Glomerular endothelial cell (primary cell): ENCODE results near the gene POLG2. TPM values are rescaled to one million over a fixed set of nuclear protein-coding genes. Genes with fewer than 3 reads are reported as not detected.
"Not testable (repeated sequence)": the region's sequence is repeated elsewhere in the genome, so short reads cannot be mapped to it uniquely, and the experiment has no call there.

Source experiments
- DNase-seq: peaks from one replicate; pipeline ENCODE4 v3.0.0-alpha.2; 2011; ENCODE audit warnings: low read depth, low spot score; ENCODE audit errors: extremely low read depth
- total RNA-seq: library from RNA; depleted of rRNA; stranded (reverse); fragments of >200 nt; gene quantifications from 2 replicates; pipeline ENCODE4 v1.2.3, GENCODE V29; 2015

Gene POLG2
- total RNA-seq, 1 donor from 2014 or later = 6.0 TPM

DNA sequence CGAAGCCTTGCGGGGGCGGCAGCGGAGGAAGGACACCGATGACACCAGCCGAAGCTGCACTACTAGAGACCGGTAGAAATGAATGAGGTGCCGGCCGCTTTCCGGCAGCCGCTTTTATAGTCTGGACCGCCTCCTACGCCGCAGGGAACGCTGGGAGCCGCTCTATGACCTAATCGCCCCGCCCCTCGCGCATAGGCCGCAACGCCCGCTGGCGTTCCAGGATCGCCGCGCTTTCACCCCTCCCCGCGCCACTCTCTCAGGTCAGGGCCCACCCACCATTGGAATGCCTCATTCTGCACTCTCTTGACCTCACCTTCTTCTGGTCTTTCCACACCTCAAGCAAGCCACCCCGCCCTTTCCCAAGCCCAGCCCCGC is 9.3 kb upstream of the POLG2 start, which contains the start of gene DDX5:
Gene DDX5 (minus strand): TSS at position 89 of the 375 bp plus-strand sequence. CDS start 170 bp downstream, outside the sequence.
- peak; percentile 79 for DNase-seq

DNA sequence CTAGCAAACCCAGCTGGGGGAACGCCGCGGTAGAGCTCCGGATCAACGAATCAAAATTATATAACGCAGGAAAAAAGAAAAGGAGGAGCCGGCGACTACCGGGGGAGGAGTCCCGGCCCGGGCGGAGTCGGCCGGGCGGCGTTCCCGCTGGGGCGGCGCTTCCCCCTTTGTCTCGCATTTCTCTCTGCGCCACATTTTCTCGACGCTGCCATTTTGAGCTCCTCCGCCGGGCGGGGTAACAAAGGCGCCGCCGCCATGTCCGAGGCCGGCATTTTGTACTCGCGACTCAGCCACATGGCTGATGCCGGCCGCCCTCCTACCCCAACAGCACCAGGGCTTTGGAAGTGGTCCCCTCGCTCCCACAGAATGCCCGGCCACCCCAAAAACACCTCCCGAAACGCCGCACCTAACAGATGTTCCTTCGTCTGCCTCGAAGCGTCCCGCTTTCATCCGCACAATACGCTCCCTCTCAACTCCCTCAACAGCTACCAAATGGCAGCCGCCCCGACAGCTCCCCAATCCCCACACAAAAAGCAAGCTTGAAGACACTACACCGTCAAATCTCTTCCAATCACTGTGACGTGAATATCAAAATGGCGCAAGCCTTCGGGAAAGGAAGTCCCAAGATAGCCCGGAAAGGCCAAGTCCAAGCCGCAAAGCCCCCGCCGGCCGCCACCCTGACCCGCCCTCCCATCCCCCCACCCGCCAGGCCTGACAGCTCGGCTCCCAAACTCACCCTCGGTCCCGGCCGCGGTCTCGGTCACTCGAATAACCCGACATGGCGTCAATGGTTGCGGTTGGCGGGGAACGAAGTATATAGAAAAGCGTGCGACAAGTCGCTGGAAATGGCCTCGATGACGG is 8.7 kb upstream of the POLG2 start:
- DNase-seq = no peak

DNA sequence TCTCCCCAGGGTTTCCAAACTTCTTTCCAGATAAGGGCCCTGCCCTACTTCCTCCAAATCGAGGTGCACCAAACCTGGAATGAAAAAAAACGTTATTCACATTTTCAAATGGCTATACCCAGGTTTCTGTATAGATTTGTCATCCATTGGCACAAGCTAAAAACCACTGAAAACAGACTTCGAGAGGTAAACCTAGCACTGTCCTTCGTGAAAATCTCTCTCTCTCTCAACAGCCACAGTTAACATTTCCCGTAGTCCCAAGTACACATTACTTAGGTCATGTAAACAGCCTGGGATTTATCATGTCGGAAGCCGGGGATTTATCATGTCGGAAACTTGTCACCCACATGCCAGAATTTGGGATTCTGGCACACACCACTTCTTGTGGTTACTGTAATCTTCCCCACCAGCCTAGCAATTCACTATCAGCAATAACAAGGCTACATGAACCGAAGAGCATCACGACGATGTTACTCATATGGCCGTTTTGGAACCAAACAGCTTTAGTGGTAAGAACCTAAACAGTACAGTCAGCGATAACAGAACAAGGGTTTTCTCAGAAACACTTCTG is 8.0 kb upstream of the POLG2 start:
- no peak for DNase-seq

DNA sequence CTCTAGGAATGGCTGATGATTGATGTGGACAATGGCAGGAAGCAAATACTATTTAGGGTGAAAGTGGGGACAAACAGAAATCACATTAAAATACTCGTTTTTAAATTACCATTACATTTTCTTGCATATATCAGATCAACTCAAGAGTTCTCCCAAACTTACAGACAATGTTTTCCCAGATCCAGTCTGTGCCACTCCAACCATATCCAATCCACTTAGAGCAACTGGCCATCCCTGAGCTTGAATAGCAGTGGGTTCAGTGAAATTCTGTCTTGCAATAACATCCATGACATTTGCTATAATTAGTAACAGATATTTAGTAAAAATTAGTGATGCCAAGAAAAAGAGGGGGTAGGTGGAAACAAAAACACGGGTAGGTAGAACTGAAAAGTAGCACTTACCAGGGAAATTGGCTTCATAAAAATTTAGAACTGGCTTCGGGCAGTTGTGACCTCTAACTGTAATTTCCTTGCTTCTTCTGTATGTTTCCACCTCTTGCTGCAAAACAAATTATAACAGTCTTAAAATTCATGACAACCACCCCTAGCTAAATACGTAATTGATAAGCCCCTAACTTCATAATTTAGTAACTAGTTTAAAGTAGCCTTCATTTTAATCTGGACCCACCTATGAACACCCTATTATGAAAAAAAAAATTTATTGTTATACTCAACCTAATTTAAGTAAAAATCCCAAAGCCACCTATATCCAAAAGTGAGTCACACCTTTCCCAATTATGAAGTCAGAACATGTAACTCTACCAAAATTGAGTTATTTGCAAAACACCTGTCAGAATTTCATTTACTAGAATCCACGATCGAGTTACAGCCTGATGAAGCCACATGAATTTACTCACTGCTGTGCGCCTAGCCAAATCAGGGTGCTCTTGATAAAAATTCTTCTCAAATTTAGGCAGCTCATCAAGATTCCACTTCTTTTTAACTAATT is 7.2 kb upstream of the POLG2 start:
- no peak for DNase-seq

DNA sequence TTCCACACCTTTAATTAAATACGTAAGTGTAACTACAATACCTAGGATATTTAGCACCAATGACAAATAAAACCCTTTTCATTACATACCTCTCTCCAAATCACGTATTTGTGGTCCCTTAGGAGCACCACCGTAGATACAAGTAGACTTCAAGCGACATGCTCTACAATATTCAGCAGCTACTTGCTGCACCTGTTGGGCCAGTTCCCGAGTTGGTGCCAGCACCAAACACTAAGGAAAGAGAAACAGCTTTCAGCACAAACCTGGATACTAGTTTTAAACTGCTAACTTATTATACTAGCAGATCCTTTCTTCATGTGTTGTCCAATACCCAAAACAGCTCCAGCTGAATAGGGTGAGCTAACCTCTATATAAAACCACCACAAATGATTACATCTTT is 6.5 kb upstream of the POLG2 start:
- DNase-seq = no peak

DNA sequence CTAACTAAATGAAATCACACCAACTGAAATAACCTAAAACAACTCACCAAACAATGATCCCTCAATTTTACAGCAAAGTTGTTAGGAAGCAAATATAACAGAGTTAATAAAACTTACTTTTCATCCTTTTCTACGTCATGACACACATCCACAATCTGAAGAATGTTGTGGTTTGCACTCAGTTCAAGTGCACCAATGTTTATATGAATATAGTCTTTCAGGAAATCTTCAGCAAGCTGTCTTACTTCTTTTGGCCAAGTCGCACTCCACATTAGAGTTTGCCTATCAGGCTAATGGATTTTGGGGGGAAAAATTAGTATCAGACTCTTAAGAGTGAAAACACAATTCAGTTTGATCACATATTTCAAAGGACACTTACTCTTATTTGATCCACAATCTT is 6.0 kb upstream of the POLG2 start:
- DNase-seq = no peak

DNA sequence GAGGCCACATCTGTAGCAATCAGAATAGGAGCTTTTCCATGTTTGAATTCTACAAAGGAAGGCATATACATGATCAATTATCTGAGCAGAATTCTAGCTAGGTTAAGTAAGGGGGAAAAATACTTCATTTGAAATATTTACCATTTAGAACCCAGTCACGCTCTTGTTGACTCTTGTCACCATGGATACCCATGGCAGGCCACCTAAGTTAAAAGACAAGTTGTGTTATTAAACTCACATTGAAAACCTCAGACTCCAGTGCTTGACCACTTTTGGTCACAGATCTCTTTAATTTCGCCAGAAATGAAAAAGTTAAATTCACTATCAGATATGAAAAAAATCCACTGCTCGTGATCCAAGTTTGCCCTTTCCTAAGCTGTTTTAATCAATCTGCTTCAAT is 5.2 kb upstream of the POLG2 start:
- DNase-seq = no peak

DNA sequence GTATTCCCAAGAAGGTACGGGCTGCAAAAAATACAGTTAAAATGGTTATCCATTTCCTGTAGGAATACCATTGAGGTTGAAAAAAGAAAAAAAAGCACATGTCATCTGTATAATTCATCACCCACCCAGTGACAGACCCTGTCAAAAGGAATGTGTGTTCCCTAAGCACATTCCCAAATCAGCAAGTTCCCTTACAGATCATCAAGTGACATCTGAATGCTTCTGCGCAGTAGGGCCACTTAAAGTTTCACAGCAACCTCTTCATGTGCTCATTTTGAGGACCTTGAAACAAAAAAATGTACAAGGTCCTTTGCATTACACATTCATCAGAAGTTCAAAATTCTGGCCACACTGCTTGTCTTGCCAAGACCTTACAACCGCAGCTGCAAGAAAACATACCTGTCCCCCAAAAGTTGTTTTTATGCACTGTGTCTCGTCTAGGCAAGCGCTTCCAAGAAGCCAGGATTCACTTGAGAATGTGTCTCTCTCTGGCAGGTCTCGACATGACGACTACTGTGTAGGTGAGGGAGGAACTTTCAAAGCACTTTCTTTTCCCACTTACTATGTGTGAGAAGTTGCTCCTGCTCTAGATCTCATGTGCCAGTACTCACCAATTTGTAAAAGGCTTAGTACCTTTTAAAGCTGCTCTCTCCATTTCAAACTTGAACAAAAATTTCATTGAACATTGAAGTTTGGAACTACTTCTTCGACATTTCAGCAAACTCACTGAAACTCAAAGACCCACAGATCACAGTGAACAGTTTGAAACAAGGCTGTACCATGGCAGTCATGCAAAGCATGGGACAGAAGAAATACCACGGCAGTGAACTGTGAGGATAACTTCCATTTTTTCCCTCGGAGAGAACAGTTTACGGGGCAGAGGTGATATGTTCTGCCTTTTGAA is 4.3 kb upstream of the POLG2 start:
- no peak for DNase-seq

DNA sequence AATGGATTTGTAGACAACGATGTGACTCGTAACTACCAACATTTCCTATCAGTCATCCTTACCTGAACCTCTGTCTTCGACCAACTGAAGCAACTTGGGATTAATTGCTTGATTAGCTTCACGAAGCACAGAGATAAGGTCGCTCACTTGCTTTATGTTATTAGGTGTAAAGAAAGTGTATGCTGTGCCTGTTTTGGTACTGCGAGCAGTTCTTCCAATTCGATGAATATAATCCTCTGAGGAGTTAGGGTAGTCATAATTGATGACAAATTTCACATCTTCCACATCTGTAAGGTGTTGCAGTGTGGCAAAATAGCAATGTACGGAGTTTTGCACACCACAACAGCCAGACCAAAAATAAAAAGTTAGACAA is 3.6 kb upstream of the POLG2 start:
- no peak for DNase-seq

DNA sequence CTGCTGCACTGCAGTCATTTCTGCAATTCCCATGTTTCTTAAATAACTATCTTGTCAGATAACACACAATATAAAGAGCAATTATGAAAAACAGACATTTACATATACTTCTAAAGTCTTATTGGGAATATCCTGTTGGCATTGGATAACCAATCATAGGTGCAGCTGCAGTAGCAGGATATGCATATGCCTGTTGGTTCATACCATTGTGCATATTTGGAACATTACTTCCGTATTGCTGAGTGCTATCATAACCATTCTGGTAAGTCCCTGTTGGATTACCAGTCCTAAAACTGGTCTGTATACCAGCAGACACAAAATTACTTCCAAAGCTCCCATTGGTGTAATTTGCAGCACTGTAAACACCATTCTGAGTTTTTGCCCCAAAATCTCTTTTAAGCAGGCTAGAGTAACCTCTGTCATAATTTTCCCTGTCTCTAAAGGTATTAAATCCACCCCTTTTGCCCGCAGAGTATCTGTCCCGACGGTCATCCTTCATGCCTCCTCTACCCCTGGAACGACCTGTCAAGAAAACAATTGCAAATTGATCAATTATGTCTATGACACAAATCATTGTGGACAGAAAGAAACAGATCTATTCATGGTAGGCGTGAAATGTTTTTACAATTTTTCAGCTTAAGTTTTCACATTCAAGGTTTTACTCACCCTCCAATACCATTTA is 3.1 kb upstream of the POLG2 start:
- DNase-seq = no peak

DNA sequence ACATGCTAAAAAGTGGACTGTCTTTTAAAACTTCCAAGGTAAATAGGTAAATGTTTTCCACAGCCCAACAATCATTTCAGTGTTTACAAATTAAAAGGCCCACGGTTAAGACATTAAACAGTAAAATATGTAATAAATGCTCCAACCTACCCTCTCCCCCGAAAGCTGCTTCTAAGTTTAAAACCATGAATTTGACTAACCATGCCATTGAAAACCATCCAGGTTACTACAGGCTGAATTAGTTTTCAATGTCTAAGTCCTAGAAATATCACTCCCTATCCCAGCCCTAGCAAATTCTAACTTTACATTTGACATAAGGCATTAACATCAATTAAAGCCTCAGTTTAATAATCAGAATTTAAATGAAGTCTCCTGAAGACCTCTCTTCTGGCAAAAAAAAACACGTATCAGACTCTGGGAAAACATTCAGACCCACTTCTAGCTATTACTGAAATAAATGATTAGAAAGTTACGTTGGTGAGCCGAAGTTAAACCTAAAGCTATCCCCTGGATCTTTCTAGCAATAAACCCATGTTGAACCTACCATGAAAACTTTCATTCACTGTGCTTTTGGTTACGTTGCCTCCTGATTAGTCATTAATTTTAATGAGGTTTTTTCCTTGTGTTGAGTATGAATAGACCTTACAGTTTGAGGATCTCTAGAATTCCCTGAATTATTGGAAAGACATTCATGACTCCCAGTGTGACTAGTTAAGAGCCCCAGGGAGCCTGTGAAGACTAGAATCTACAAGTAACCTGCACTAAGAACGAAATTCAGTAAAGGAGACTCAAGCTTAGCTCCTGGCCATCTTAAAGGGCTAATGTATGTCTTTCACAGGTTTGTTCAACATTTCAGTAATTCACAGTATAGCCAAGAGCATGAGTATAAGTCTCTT is 1.7 kb upstream of the POLG2 start:
- DNase-seq = no peak

DNA sequence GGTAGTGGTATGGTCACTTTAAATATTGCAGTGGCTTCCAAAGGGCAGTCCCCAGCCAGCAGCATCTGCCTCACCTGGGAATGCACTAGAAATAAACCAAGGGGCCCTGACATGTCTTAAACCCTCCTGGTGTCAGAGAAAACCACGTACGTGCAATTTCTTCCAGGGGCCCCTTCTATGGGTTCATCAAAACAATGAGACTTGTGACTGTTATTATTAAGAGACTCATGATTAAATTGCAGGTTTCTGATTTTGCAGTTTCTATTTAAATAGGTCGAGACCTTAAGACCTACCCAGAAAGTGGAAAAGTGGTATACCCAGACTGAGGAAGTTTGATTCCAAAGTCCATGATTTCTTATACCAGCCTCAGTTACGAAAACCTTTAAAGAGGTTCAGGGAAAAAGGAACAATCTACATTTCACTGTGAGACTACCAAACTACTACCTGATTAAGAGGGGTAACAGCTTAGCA is 746 bp upstream of the POLG2 start:
- no peak for DNase-seq

DNA sequence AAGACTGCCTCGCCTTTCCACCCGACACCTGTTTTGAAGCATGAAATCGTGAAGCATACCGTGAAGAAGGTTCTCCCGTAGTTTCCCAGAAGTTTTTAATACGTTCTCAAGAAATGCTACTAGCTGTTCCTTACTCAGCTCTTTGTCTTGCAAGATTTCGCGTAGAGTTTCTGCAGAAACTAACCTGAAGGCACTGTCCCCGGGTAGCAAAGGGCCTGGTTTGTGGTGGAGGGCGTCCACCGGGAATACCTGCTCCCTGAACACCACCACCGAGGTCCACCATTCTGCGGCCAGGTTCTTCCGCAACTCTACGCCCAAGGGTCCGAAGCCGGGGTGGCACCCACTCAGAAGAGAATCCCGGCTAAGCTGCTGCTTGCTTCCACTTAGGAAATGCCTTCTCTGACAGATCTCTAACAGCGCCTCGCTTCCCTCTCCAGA is 487 bp downstream of the POLG2 start:
- no peak for DNase-seq

DNA sequence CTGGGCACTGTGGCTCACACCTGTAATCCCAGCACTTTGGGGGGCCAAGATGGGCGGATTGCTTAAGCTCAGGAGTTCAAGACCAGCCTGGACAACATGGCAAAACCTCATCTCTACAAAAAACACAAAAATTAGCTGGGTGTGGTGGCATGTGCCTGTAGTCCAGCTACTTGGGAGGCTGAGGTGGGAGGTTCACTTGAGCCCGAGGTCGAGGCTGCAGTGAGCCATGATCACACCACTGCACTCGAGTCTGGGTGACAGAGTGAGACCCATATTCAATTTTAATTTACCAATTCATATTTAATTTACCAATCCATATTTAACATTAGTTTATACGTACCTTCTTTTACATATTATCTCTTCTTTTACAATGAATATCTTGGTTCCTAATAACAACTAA is 1.6 kb downstream of the POLG2 start:
- not testable (repeated sequence) for DNase-seq

DNA sequence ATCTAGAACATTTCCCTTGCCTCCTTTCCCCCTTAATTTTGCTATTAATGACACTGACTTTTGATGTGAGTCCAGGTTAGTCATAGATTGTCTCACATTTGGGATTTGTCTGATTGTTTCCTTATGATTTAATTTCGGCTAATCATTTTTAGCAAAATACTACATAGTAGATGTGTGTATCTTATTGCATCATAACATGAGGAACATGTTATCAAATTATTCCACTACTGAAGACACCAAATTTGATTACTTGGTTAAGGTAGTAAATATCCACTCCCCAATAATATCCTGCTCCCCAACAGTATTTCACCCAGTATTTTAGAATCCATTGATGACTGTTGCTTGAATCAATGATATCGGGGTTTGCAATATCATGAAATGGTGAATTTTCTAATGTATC is 2.7 kb downstream of the POLG2 start:
- no peak for DNase-seq

DNA sequence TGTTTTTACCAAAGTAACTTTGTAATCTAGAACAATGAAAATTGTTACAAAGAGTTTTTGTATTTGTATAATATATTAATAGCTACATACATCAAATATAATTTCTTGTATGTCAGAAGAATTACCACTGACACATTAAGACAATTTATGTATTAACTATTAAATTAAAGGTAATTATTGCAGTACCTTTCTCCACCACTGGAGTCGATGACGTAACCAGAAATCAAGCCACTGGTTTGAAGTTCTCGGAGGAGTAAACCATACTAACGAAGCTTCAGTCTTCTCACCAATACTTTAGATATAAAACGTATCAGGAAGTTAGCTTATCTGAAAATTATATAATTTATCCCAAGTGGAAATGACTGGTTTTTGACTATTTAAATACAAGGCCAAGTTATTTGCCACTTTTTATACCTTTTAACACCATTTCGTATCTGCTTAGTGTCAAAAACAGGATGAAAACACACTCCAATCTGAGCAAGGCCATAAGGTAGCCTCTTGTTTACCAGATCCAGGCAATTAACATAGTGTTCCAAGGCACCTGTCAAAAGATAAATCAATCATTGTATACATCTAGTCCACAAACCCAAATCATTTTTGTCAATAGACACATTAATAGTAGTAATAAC is 4.3 kb downstream of the POLG2 start:
- DNase-seq = no peak

DNA sequence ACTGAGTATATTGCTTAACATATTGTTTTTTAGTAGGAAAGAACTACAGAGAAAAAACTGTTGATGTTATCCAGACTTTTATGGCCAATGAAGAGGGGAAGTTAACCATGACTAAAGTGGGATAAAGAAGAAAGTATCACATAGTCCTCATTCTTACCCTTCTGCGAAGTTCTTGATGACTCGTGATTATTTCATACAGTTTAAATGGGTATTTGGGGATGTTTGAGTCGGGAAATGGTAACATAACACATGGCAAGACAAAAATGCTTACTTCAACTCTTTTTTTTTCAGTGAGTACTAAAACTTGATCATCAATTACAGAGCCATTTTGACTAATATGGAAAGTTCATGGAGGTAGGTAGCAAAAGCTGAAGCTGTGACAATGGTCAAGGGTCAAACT is 4.9 kb downstream of the POLG2 start:
- DNase-seq = no peak
